Suprapubic skin (tissue), 4 donors: ENCODE measurements around the gene DYNLT2B.

Experiments
- CTCF ChIP-seq, 2 donors: fragments of 200-600 bp in 1 of 2; fragments of 450-650 bp in 1 of 2; sonication (generic) in 1 of 2; IDR thresholded peaks; one replicate each; pipeline ENCODE4 v1.5.1; 2016 to 2019; ENCODE audit warnings: antibody characterized with exemption in 2 of 2, mild to moderate bottlenecking in 1 of 2, moderate library complexity in 1 of 2
- EP300 ChIP-seq: sonication (generic); formaldehyde crosslinking; IDR thresholded peaks from one replicate; pipeline ENCODE4 v1.6.1; 2017; ENCODE audit warnings: antibody characterized with exemption
- POLR2A ChIP-seq, 2 donors: fragments of 450-650 bp; IDR thresholded peaks; one replicate each; pipeline ENCODE4 v1.6.1; 2017; ENCODE audit warnings: antibody characterized with exemption in 2 of 2, mild to moderate bottlenecking in 2 of 2, moderate library complexity in 2 of 2
- POLR2AphosphoS5 ChIP-seq, 3 donors: sonication (generic); formaldehyde crosslinking; IDR thresholded peaks; one replicate each; pipeline ENCODE4 v1.6.1; 2017; ENCODE audit warnings: antibody characterized with exemption in 3 of 3

GRCh38 chr3:196365736-196366135 is 47.7 kb upstream of the DYNLT2B start:
- TF ChIP-seq CTCF (IDR thresholded peaks at IDR 0.05): no peak
- TF ChIP-seq POLR2A (IDR thresholded peaks at IDR 0.05): no peak
- no peak for TF ChIP-seq EP300
- TF ChIP-seq POLR2AphosphoS5 (IDR thresholded peaks at IDR 0.05): no peak
